Stimulated activated memory B cell treated with anti-CD40 and anti-IgM and Interleukin-4, amounts not matched to agents 10 μg/mL and 1 μg/mL and 100 μg/mL, for 72 hours (primary cell): Measurements from ENCODE around the gene PRR5.

Source experiments
- ATAC-seq: fragments of 150-1000 bp; cut with Tn5 transposase; 2 replicates; pipeline ENCODE4 v1.10.0; 2021
- H3K27ac Mint-ChIP-seq: one replicate; pipeline ENCODE4 v1.8.0; 2022; ENCODE audit warnings: mild to moderate bottlenecking, mixed read lengths
- H3K27me3 Mint-ChIP-seq: one replicate; pipeline ENCODE4 v1.8.0; 2022; ENCODE audit warnings: mixed read lengths
- H3K36me3 Mint-ChIP-seq: one replicate; pipeline ENCODE4 v1.8.0; 2022; ENCODE audit warnings: mixed read lengths
- H3K4me1 Mint-ChIP-seq: one replicate; pipeline ENCODE4 v1.8.0; 2022; ENCODE audit warnings: mixed read lengths
- H3K4me3 Mint-ChIP-seq: one replicate; pipeline ENCODE4 v1.8.0; 2022; ENCODE audit warnings: mild to moderate bottlenecking, moderate library complexity, mixed read lengths
- H3K9me3 Mint-ChIP-seq: one replicate; pipeline ENCODE4 v1.8.0; 2022; ENCODE audit warnings: mixed read lengths

The PRR5 gene

GRCh38 chr22:44698531-44699421 is 3.2 kb upstream of the PRR5 start:
- H3K9me3 Mint-ChIP-seq = no peaks in the 10 kb centered on the region
- no peaks in the 10 kb centered on the region for H3K36me3 Mint-ChIP-seq
- H3K4me1 Mint-ChIP-seq = peaks cover 24% of the 10 kb centered on the region
- no peaks in the 10 kb centered on the region for H3K27me3 Mint-ChIP-seq
- no peak overlapping the region for H3K4me3 Mint-ChIP-seq
- no peak for ATAC-seq
- no peak overlapping the region for H3K27ac Mint-ChIP-seq

GRCh38 chr22:44700456-44700855 is 1.5 kb upstream of the PRR5 start:
- Mint-ChIP-seq H3K27me3 (no peaks in the 10 kb centered on the region), H3K9me3 (no peaks in the 10 kb centered on the region), H3K4me1 (peaks cover 38% of the 10 kb centered on the region), H3K27ac (no peak overlapping the region), H3K36me3 (peaks cover 8% of the 10 kb centered on the region), H3K4me3 (no peak overlapping the region)
- no peak for ATAC-seq

GRCh38 chr22:44701187-44701790 is 715 bp upstream of the PRR5 start:
- H3K4me3 Mint-ChIP-seq = peak overlapping the region; percentile 62
- H3K9me3 Mint-ChIP-seq = no peaks in the 10 kb centered on the region
- peaks cover 8% of the 10 kb centered on the region for H3K36me3 Mint-ChIP-seq
- no peaks in the 10 kb centered on the region for H3K27me3 Mint-ChIP-seq
- H3K27ac Mint-ChIP-seq = peak overlapping the region; percentile 83
- no peak for ATAC-seq
- peaks cover 38% of the 10 kb centered on the region for H3K4me1 Mint-ChIP-seq

GRCh38 chr22:44702479-44703198 is 635 bp downstream of the PRR5 start:
- H3K27ac Mint-ChIP-seq = no peak overlapping the region
- H3K4me1 Mint-ChIP-seq = peaks cover 43% of the 10 kb centered on the region
- no peaks in the 10 kb centered on the region for H3K9me3 Mint-ChIP-seq
- peak overlapping the region; percentile 75 for H3K4me3 Mint-ChIP-seq
- ATAC-seq = peak; percentile 48
- H3K27me3 Mint-ChIP-seq = no peaks in the 10 kb centered on the region
- H3K36me3 Mint-ChIP-seq = peaks cover 8% of the 10 kb centered on the region

- H3K27me3 Mint-ChIP-seq = no peaks in the 10 kb centered on the region
- no peak overlapping the region for H3K27ac Mint-ChIP-seq
- peaks cover 44% of the 10 kb centered on the region for H3K4me1 Mint-ChIP-seq
- peak overlapping the region; percentile 75 for H3K4me3 Mint-ChIP-seq
- no peaks in the 10 kb centered on the region for H3K9me3 Mint-ChIP-seq
- peaks cover 8% of the 10 kb centered on the region for H3K36me3 Mint-ChIP-seq
- no peak for ATAC-seq
Observed at GRCh38 chr22:44703255-44703870, 1.4 kb downstream of the PRR5 start.

GRCh38 chr22:44704159-44705021 is 2.4 kb downstream of the PRR5 start:
- Mint-ChIP-seq H3K9me3 (no peaks in the 10 kb centered on the region), H3K4me1 (peaks cover 46% of the 10 kb centered on the region), H3K27me3 (no peaks in the 10 kb centered on the region), H3K27ac (peak overlapping the region; percentile 53), H3K4me3 (no peak overlapping the region), H3K36me3 (peaks cover 8% of the 10 kb centered on the region)
- ATAC-seq = no peak

GRCh38 chr22:44705022-44705297 is 3.0 kb downstream of the PRR5 start:
- no peak for ATAC-seq
- H3K4me3 Mint-ChIP-seq = no peak overlapping the region
- no peaks in the 10 kb centered on the region for H3K27me3 Mint-ChIP-seq
- H3K36me3 Mint-ChIP-seq = peaks cover 8% of the 10 kb centered on the region
- peaks cover 51% of the 10 kb centered on the region for H3K4me1 Mint-ChIP-seq
- H3K27ac Mint-ChIP-seq = peak overlapping the region; percentile 53
- no peaks in the 10 kb centered on the region for H3K9me3 Mint-ChIP-seq

GRCh38 chr22:44706488-44706887 is 4.5 kb downstream of the PRR5 start:
- no peaks in the 10 kb centered on the region for H3K9me3 Mint-ChIP-seq
- no peak overlapping the region for H3K27ac Mint-ChIP-seq
- no peak for ATAC-seq
- peaks cover 8% of the 10 kb centered on the region for H3K36me3 Mint-ChIP-seq
- peaks cover 63% of the 10 kb centered on the region for H3K4me1 Mint-ChIP-seq
- H3K27me3 Mint-ChIP-seq = no peaks in the 10 kb centered on the region
- H3K4me3 Mint-ChIP-seq = no peak overlapping the region

GRCh38 chr22:44707178-44707577 is 5.2 kb downstream of the PRR5 start:
- Mint-ChIP-seq H3K27ac (no peak overlapping the region), H3K4me1 (peaks cover 66% of the 10 kb centered on the region), H3K36me3 (peaks cover 8% of the 10 kb centered on the region), H3K9me3 (no peaks in the 10 kb centered on the region), H3K4me3 (no peak overlapping the region), H3K27me3 (no peaks in the 10 kb centered on the region)
- no peak for ATAC-seq

- H3K9me3 Mint-ChIP-seq = no peaks in the 10 kb centered on the region
- H3K27ac Mint-ChIP-seq = peak overlapping the region; percentile 60
- peaks cover 8% of the 10 kb centered on the region for H3K36me3 Mint-ChIP-seq
- no peaks in the 10 kb centered on the region for H3K27me3 Mint-ChIP-seq
- H3K4me3 Mint-ChIP-seq = no peak overlapping the region
- no peak for ATAC-seq
- H3K4me1 Mint-ChIP-seq = peaks cover 71% of the 10 kb centered on the region
Observed at GRCh38 chr22:44707752-44708151, 5.7 kb downstream of the PRR5 start.

GRCh38 chr22:44709881-44710392 is 7.9 kb downstream of the PRR5 start:
- peak; percentile 9 for ATAC-seq
- Mint-ChIP-seq H3K36me3 (peaks cover 5% of the 10 kb centered on the region), H3K27me3 (no peaks in the 10 kb centered on the region), H3K27ac (peak overlapping the region; percentile 81), H3K4me3 (peak overlapping the region; percentile 64), H3K9me3 (no peaks in the 10 kb centered on the region), H3K4me1 (peaks cover 52% of the 10 kb centered on the region)

- peak overlapping the region; percentile 81 for H3K27ac Mint-ChIP-seq
- H3K27me3 Mint-ChIP-seq = no peaks in the 10 kb centered on the region
- ATAC-seq = peak; percentile 83
- peaks cover 47% of the 10 kb centered on the region for H3K4me1 Mint-ChIP-seq
- no peaks in the 10 kb centered on the region for H3K36me3 Mint-ChIP-seq
- H3K9me3 Mint-ChIP-seq = no peaks in the 10 kb centered on the region
- H3K4me3 Mint-ChIP-seq = peak overlapping the region; percentile 64
Observed at GRCh38 chr22:44710474-44711240, 8.7 kb downstream of the PRR5 start.

- Mint-ChIP-seq H3K27me3 (no peaks in the 10 kb centered on the region), H3K27ac (peak overlapping the region; percentile 81), H3K36me3 (no peaks in the 10 kb centered on the region), H3K4me1 (peaks cover 47% of the 10 kb centered on the region), H3K9me3 (no peaks in the 10 kb centered on the region), H3K4me3 (peak overlapping the region; percentile 64)
- ATAC-seq = no peak
Observed at GRCh38 chr22:44711241-44711560, 9.2 kb downstream of the PRR5 start.
